Measurements from ENCODE around the gene IRGC.

IRGC gene

GRCh38 chr19:43724896-43725295 lies 9.0 kb downstream of the IRGC start:
- DNase-seq (ENCODE audit: low spot score): no peak

GRCh38 chr19:43725468-43725867 lies 9.6 kb downstream of the IRGC start:
- DNase-seq (ENCODE audit: low spot score): no peak

- DNase-seq (ENCODE audit: low spot score): no peak
Observed at GRCh38 chr19:43726736-43727592, 11.1 kb downstream of the IRGC start.

- no peak for DNase-seq (ENCODE audit: low spot score)
Observed at GRCh38 chr19:43727593-43727853, 11.6 kb downstream of the IRGC start.

- no peak for DNase-seq (ENCODE audit: low spot score)
Observed at GRCh38 chr19:43729919-43730318, 14.0 kb downstream of the IRGC start.

- DNase-seq (ENCODE audit: low spot score): no peak
Observed at GRCh38 chr19:43731346-43731745, 15.5 kb downstream of the IRGC start.

- DNase-seq (ENCODE audit: low spot score): no peak
Observed at GRCh38 chr19:43731846-43732245, 16.0 kb downstream of the IRGC start.

GRCh38 chr19:43735013-43735412 lies 19.1 kb downstream of the IRGC start:
- DNase-seq (ENCODE audit: low spot score): no peak

- DNase-seq (ENCODE audit: low spot score): no peak
Observed at GRCh38 chr19:43735957-43736356, 20.1 kb downstream of the IRGC start.

- peak; percentile 50 for DNase-seq (ENCODE audit: low spot score)
Observed at GRCh38 chr19:43738780-43739211, 22.9 kb downstream of the IRGC start.

GRCh38 chr19:43739439-43740235 lies 23.8 kb downstream of the IRGC start:
- DNase-seq (ENCODE audit: low spot score): peak; percentile 86

- no peak for DNase-seq (ENCODE audit: low spot score)
Observed at GRCh38 chr19:43741075-43741825, 25.4 kb downstream of the IRGC start.

GRCh38 chr19:43743059-43743458 lies 27.2 kb downstream of the IRGC start:
- no peak for DNase-seq (ENCODE audit: low spot score)

GRCh38 chr19:43747557-43748204 lies 31.8 kb downstream of the IRGC start:
- DNase-seq (ENCODE audit: low spot score): no peak

GRCh38 chr19:43748205-43748594 lies 32.3 kb downstream of the IRGC start:
- DNase-seq (ENCODE audit: low spot score): no peak

GRCh38 chr19:43748685-43749084 lies 32.8 kb downstream of the IRGC start:
- no peak for DNase-seq (ENCODE audit: low spot score)

GRCh38 chr19:43749152-43749551 lies 33.3 kb downstream of the IRGC start:
- no peak for DNase-seq (ENCODE audit: low spot score)

- DNase-seq (ENCODE audit: low spot score): no peak
Observed at GRCh38 chr19:43749898-43750297, 34.0 kb downstream of the IRGC start.

- DNase-seq (ENCODE audit: low spot score): no peak
Observed at GRCh38 chr19:43751466-43752220, 35.8 kb downstream of the IRGC start.

GRCh38 chr19:43752287-43752875 lies 36.5 kb downstream of the IRGC start:
- no peak for DNase-seq (ENCODE audit: low spot score)

- DNase-seq (ENCODE audit: low spot score): no peak
Observed at GRCh38 chr19:43754253-43754502, 38.3 kb downstream of the IRGC start.
